Measurements from ENCODE around the gene KIDINS220. TPM values are rescaled to one million over a fixed set of nuclear protein-coding genes. Genes with fewer than 3 reads are reported as not detected.

The KIDINS220 gene
- total and polyA plus RNA-seq, 9 of the 15 experiments (the other 6 are each of a cell fraction or from before 2014, with no cell fraction given), result 15.2 to 48.0 (median 34.4) TPM

GRCh38 chr2:8803658-8804379 is 33.6 kb downstream of the KIDINS220 start (continued):
- TF ChIP-seq BCLAF1 (IDR thresholded peaks at IDR 0.05; ENCODE audit: borderline replicate concordance in 1 of 2, control insufficient read depth in 1 of 2, low read depth in 2 of 2, low read length in 1 of 2) (no peak), LARP7 (IDR thresholded peaks at IDR 0.05) (no peak), TAF9B (IDR thresholded peaks at IDR 0.05; ENCODE audit: partially characterized antibody) (peak; percentile 46), CHD1 (IDR thresholded peaks at IDR 0.05; ENCODE audit: low read length) (no peak), ZNF24 (IDR thresholded peaks at IDR 0.05) (peak; percentile 68; the same call in 1 of the 2 replicates), RREB1 (CRISPR knock-in tag; IDR thresholded peaks at IDR 0.05) (no peak), THRA (IDR thresholded peaks at IDR 0.05) (no peak), ID3 (CRISPR knock-in tag; IDR thresholded peaks at IDR 0.05) (no peak), ID3 (tag; IDR thresholded peaks at IDR 0.05) (no peak), BDP1 (IDR thresholded peaks at IDR 0.05; ENCODE audit: insufficient read depth, insufficient read length) (no peak), POLR3A (IDR thresholded peaks at IDR 0.05; ENCODE audit: borderline replicate concordance, extremely low read depth, insufficient read depth, insufficient read length) (no peak), IRF1 (CRISPR knock-in tag; IDR thresholded peaks at IDR 0.05; ENCODE audit: borderline replicate concordance) (no peak), CCNT2 (IDR thresholded peaks at IDR 0.05; ENCODE audit: borderline replicate concordance, extremely low read depth, insufficient read length, low read depth, low read length) (no peak), CHD4 (IDR thresholded peaks at IDR 0.05; ENCODE audit: insufficient read depth, insufficient replicate concordance, low read depth, low read length, poor library complexity, severe bottlenecking) (no peak)

All from K562 (cell line).